ENCODE data around the gene DNER. TPM values are rescaled to one million over a fixed set of nuclear protein-coding genes. Genes with fewer than 3 reads are reported as not detected.

Gene DNER
- total and polyA plus RNA-seq, 10 of the 15 experiments (the other 5 are each of a cell fraction or from before 2014, with no cell fraction given) = 0.04 to 0.08 (median 0.07) TPM; not detected in 7

GRCh38 chr2:229610872-229611271, 103.5 kb downstream of the DNER start (continued):
- no peak for TF ChIP-seq SMAD1 (IDR thresholded peaks at IDR 0.05; ENCODE audit: low read depth, partially characterized antibody)
- TF ChIP-seq SP1 (IDR thresholded peaks at IDR 0.05; ENCODE audit: low read depth, low read length) = no peak

GRCh38 chr2:229610333-229610732, 104.0 kb downstream of the DNER start:
- FAIRE-seq = no peak
- no peaks in the 10 kb centered on the region; a peak in 1 of 4 replicates for H3K27me3 ChIP-seq (replicated peaks in 1 of 2; ENCODE audit: control insufficient read depth in 2 of 2, insufficient read depth in 2 of 2, low read length in 1 of 2)
- H2AFZ ChIP-seq (ENCODE audit: control insufficient read depth, low read depth, low read length) = no peak overlapping the region
- no peak overlapping the region for H3K4me2 ChIP-seq (ENCODE audit: control insufficient read depth, insufficient read depth)
- no peaks in the 10 kb centered on the region for H3K79me2 ChIP-seq (ENCODE audit: control insufficient read depth, insufficient read depth, low read length)
- TF ChIP-seq MYC (IDR thresholded peaks at IDR 0.05; ENCODE audit: insufficient read depth, insufficient read length, insufficient replicate concordance, low read length, severe bottlenecking) (no peak), NBN (IDR thresholded peaks at IDR 0.05) (no peak), DPF2 (IDR thresholded peaks at IDR 0.05) (no peak), KAT2A (conservative IDR thresholded peaks at IDR 0.05; ENCODE audit: control insufficient read depth, low read depth, low read length) (no peak), GABPA (IDR thresholded peaks at IDR 0.05; ENCODE audit: low read depth) (no peak), BCL11A (IDR thresholded peaks at IDR 0.05; ENCODE audit: low read depth, low read length) (no peak), EED (IDR thresholded peaks at IDR 0.05; ENCODE audit: low read depth) (no peak), HDGF (IDR thresholded peaks at IDR 0.05) (no peak)
- TF ChIP-seq, protein P1, sequence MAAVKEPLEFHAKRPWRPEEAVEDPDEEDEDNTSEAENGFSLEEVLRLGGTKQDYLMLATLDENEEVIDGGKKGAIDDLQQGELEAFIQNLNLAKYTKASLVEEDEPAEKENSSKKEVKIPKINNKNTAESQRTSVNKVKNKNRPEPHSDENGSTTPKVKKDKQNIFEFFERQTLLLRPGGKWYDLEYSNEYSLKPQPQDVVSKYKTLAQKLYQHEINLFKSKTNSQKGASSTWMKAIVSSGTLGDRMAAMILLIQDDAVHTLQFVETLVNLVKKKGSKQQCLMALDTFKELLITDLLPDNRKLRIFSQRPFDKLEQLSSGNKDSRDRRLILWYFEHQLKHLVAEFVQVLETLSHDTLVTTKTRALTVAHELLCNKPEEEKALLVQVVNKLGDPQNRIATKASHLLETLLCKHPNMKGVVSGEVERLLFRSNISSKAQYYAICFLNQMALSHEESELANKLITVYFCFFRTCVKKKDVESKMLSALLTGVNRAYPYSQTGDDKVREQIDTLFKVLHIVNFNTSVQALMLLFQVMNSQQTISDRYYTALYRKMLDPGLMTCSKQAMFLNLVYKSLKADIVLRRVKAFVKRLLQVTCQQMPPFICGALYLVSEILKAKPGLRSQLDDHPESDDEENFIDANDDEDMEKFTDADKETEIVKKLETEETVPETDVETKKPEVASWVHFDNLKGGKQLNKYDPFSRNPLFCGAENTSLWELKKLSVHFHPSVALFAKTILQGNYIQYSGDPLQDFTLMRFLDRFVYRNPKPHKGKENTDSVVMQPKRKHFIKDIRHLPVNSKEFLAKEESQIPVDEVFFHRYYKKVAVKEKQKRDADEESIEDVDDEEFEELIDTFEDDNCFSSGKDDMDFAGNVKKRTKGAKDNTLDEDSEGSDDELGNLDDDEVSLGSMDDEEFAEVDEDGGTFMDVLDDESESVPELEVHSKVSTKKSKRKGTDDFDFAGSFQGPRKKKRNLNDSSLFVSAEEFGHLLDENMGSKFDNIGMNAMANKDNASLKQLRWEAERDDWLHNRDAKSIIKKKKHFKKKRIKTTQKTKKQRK (IDR thresholded peaks at IDR 0.05; ENCODE audit: low read depth, low read length) = no peak
- H3K27ac ChIP-seq (ENCODE audit: control insufficient read depth, insufficient read depth) = no peak overlapping the region
- H3K4me1 ChIP-seq (ENCODE audit: control insufficient read depth, insufficient read depth, low read length) = no peaks in the 10 kb centered on the region
- CTCF ChIA-PET = no interaction called here
- RAD21 ChIA-PET (ENCODE audit: unreplicated experiment) = no interaction called here
- BruUV-seq (replicated peaks) = no TSS peak
- H3K4me3 ChIP-seq = no peak overlapping the region
- intact Hi-C loops (cut with micrococcal nuclease; ENCODE audit: unreplicated experiment) = no loop called here
- H3K9ac ChIP-seq (ENCODE audit: control insufficient read depth, insufficient read depth, low read length) = no peak overlapping the region
- WGBS (ENCODE audit: insufficient coverage, insufficient replicate concordance, low lambda C conversion rate, missing lambda C conversion rate) = 70% methylated on average over 12 of the region's 12 CpGs
- H3K36me3 ChIP-seq (ENCODE audit: control insufficient read depth in 2 of 2, insufficient read depth in 2 of 2, low read length in 1 of 2) = no peaks in the 10 kb centered on the region
- DNase-seq (ENCODE audit: low read depth, low spot score) = no peak
- H3K9me3 ChIP-seq (replicated peaks; ENCODE audit: control insufficient read depth, insufficient read depth, low read length) = no peaks in the 10 kb centered on the region
- SMC1A ChIA-PET (ENCODE audit: uncharacterized antibody, unreplicated experiment) = interaction anchor here (1.0 kb wide), 1 partner anchor 9 kb away, joined by 3 read pairs; no protein-coding TSS in a partner anchor
- ATAC-seq = no peak
- no peaks in the 10 kb centered on the region for H4K20me1 ChIP-seq (ENCODE audit: control insufficient read depth, insufficient read depth)
- in situ Hi-C loops (cut with MboI) = no loop called here
- POLR2A ChIA-PET = no interaction called here
